ENCODE results near the gene GZF1. TPM values are rescaled to one million over a fixed set of nuclear protein-coding genes. Genes with fewer than 3 reads are reported as not detected.

GZF1 gene
- polyA plus RNA-seq, 3 donors, result 5.5 to 215 (median 7.0) TPM

DNA sequence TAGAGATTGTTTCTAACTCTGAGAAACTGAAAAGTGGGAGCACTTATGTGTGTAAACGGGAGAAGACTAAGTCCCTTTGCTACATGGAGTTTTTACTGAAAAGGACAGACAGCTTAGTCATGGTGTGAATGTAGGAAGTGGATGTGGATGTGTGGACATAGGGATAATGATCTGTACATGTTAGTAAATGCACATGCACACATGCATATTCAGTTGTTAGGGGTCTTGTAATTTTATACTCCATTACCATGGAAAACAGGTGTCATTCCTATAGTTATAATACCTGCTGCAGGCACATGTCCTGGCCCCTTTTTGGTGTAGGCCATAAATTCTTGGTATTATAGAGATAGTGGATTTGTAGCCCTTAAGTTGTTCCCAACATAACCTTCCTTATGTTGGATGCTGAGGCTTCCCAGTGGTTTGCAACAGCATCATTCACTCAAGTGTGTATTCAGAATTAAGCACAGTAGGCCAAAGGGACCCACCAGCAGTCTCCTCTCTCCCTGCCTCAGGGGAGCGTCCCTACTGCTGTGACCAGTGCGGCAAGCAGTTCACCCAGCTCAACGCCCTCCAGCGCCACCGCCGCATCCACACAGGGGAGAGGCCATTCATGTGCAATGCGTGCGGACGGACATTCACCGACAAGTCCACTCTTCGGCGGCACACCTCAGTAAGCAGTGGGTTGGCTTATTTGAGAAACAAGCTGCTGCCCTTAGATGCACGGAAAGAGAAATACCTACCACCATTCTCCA, 7.3 kb downstream of the GZF1 start:
- Histone ChIP-seq H4K20me1 (ENCODE audit: insufficient read depth, low read length) (peaks cover 63% of the 10 kb centered on the region), H3K27ac (ENCODE audit: low read depth in 1 of 2, low read length in 2 of 2) (no peak overlapping the region), H3K4me2 (replicated peaks; ENCODE audit: extremely low read depth, low read length, poor library complexity, severe bottlenecking) (no peak overlapping the region), H3K9ac (ENCODE audit: insufficient read depth, low read length, poor library complexity, severe bottlenecking) (no peak overlapping the region), H3K9me3 (replicated peaks in 1 of 2; ENCODE audit: control insufficient read depth in 1 of 2, insufficient read depth in 1 of 2, low read length in 2 of 2) (no peaks in the 10 kb centered on the region), H3K79me2 (ENCODE audit: insufficient read depth, low read length) (peaks cover 54% of the 10 kb centered on the region), H2AFZ (ENCODE audit: insufficient read depth, low read depth, low read length, poor library complexity, severe bottlenecking) (no peak overlapping the region), H3K4me3 (replicated peaks in 1 of 3; ENCODE audit: low read depth in 2 of 3, low read length in 3 of 3) (no peak overlapping the region), H3K4me1 (ENCODE audit: control insufficient read depth in 1 of 2, insufficient read depth in 2 of 2, low read length in 2 of 2) (peaks cover 31 to 43% of the 10 kb centered on the region in 2 donors), H3K36me3 (replicated peaks in 1 of 2; ENCODE audit: control insufficient read depth in 1 of 2, insufficient read depth in 2 of 2, low read length in 2 of 2) (peaks cover 53 to 80% of the 10 kb centered on the region in 2 donors), H3K27me3 (ENCODE audit: control insufficient read depth in 2 of 2, insufficient read depth in 2 of 2, low read length in 2 of 2) (no peaks in the 10 kb centered on the region)
- intact Hi-C loops (cut with micrococcal nuclease), result loop anchor here (5.0 to 10.0 kb wide), 2 partner anchors 214 to 233 kb away; no protein-coding TSS in a partner anchor
- Mint-ChIP-seq H3K27me3 (ENCODE audit: low read depth in 3 of 3) (peaks cover 0 to 3% (median 0%) of the 10 kb centered on the region in 3 donors), H3K27ac (peak overlapping the region in 2 of 7 donors; percentile 26 to 50), H3K4me3 (no peak overlapping the region), H3K9me3 (peaks cover 0 to 2% (median 0%) of the 10 kb centered on the region in 7 donors), H3K4me1 (peaks cover 45% of the 10 kb centered on the region), H3K36me3 (peaks cover 69 to 72% of the 10 kb centered on the region in 2 donors)
- WGBS (ENCODE audit: insufficient coverage), result 99% methylated on average over 10 of the region's 14 CpGs
- no peak for TF ChIP-seq CTCF (IDR thresholded peaks at IDR 0.05)
- no peak for DNase-seq

- Histone ChIP-seq H3K4me2 (replicated peaks; ENCODE audit: extremely low read depth, low read length, poor library complexity, severe bottlenecking) (no peak overlapping the region), H4K20me1 (ENCODE audit: insufficient read depth, low read length) (peaks cover 52% of the 10 kb centered on the region), H2AFZ (ENCODE audit: insufficient read depth, low read depth, low read length, poor library complexity, severe bottlenecking) (no peak overlapping the region), H3K4me3 (replicated peaks in 1 of 3; ENCODE audit: low read depth in 2 of 3, low read length in 3 of 3) (no peak overlapping the region), H3K9me3 (replicated peaks in 1 of 2; ENCODE audit: control insufficient read depth in 1 of 2, insufficient read depth in 1 of 2, low read length in 2 of 2) (no peaks in the 10 kb centered on the region), H3K9ac (ENCODE audit: insufficient read depth, low read length, poor library complexity, severe bottlenecking) (no peak overlapping the region), H3K36me3 (replicated peaks in 1 of 2; ENCODE audit: control insufficient read depth in 1 of 2, insufficient read depth in 2 of 2, low read length in 2 of 2) (peaks cover 50 to 80% of the 10 kb centered on the region in 2 donors), H3K27ac (ENCODE audit: low read depth in 1 of 2, low read length in 2 of 2) (peak overlapping the region in 1 of 2 donors; percentile 62), H3K79me2 (ENCODE audit: insufficient read depth, low read length) (peaks cover 44% of the 10 kb centered on the region), H3K27me3 (ENCODE audit: control insufficient read depth in 2 of 2, insufficient read depth in 2 of 2, low read length in 2 of 2) (no peaks in the 10 kb centered on the region), H3K4me1 (ENCODE audit: control insufficient read depth in 1 of 2, insufficient read depth in 2 of 2, low read length in 2 of 2) (peaks cover 31 to 39% of the 10 kb centered on the region in 2 donors)
- Mint-ChIP-seq H3K27ac (peak overlapping the region in 3 of 7 donors; percentile 7 to 25 (median 14)), H3K4me1 (peaks cover 35% of the 10 kb centered on the region), H3K27me3 (ENCODE audit: low read depth in 3 of 3) (peaks cover 0 to under 1% (median 0%) of the 10 kb centered on the region in 3 donors), H3K4me3 (no peak overlapping the region), H3K9me3 (peaks cover 0 to 2% (median 0%) of the 10 kb centered on the region in 7 donors), H3K36me3 (peaks cover 69 to 71% of the 10 kb centered on the region in 2 donors)
- 95% methylated on average over 4 of the region's 5 CpGs for WGBS (ENCODE audit: insufficient coverage)
- TF ChIP-seq CTCF (IDR thresholded peaks at IDR 0.05), result no peak
- DNase-seq, result no peak
- intact Hi-C loops (cut with micrococcal nuclease), result no loop called here
Observed at GRCh38 chr20:23370274-23370673, 8.3 kb downstream of the GZF1 start.
